HG02798 (cell line): ENCODE results near the gene TMEM190.

Source experiments
- ATAC-seq: cut with Tn5 transposase; IDR thresholded peaks from one replicate; pipeline ENCODE4 v1.9.1; 2021; ENCODE audit warnings: mild to moderate bottlenecking; ENCODE audit not compliant: unreplicated experiment, poor library complexity

TMEM190 gene

GRCh38 chr19:55350620-55351315 is 25.9 kb upstream of the TMEM190 start:
- ATAC-seq = no peak

GRCh38 chr19:55352040-55352439 is 24.6 kb upstream of the TMEM190 start:
- no peak for ATAC-seq

GRCh38 chr19:55352549-55353145 is 24.0 kb upstream of the TMEM190 start:
- no peak for ATAC-seq

- no peak for ATAC-seq
These were observed 23.2 kb upstream of the TMEM190 start for GRCh38 chr19:55353356-55353802.

- ATAC-seq = no peak
These were observed 22.6 kb upstream of the TMEM190 start for GRCh38 chr19:55353803-55354697.

- no peak for ATAC-seq
These were observed 21.9 kb upstream of the TMEM190 start, which contains the start of gene COX6B2 for GRCh38 chr19:55354698-55355212. Gene COX6B2, minus strand, starts transcription at chr19:55354719. Its CDS starts 198 bp downstream, at chr19:55354521.

GRCh38 chr19:55355213-55355821 is 21.3 kb upstream of the TMEM190 start:
- no peak for ATAC-seq

GRCh38 chr19:55358493-55358892 is 18.1 kb upstream of the TMEM190 start:
- no peak for ATAC-seq

- ATAC-seq = no peak
These were observed 17.4 kb upstream of the TMEM190 start for GRCh38 chr19:55358943-55359908.

- ATAC-seq = no peak
These were observed 15.7 kb upstream of the TMEM190 start for GRCh38 chr19:55360902-55361301.

GRCh38 chr19:55362174-55362989 is 14.2 kb upstream of the TMEM190 start:
- no peak for ATAC-seq

- no peak for ATAC-seq
These were observed 13.5 kb upstream of the TMEM190 start, which contains the start of gene GARIN5B for GRCh38 chr19:55362990-55363716. Gene GARIN5B, minus strand, starts transcription at chr19:55363260. Its CDS starts 194 bp downstream, at chr19:55363066.

GRCh38 chr19:55365245-55365644 is 11.4 kb upstream of the TMEM190 start:
- ATAC-seq = no peak

GRCh38 chr19:55365964-55366363 is 10.7 kb upstream of the TMEM190 start:
- ATAC-seq = no peak

- ATAC-seq = no peak
These were observed 9.8 kb upstream of the TMEM190 start for GRCh38 chr19:55366790-55367189.

GRCh38 chr19:55368106-55368505 is 8.5 kb upstream of the TMEM190 start:
- ATAC-seq = no peak

- ATAC-seq = no peak
These were observed 7.7 kb upstream of the TMEM190 start for GRCh38 chr19:55368701-55369563.
